Adrenal gland (tissue), 5 donors: ENCODE measurements around the gene MUC5B.

Experiments
- CTCF ChIP-seq, 6 experiments: fragments of 450-650 bp in 4 of 6; fragments of 200-600 bp in 2 of 6; sonication (generic) in 1 of 6; IDR thresholded peaks; 1 replicate in 5 of 6; 2 replicates in 1 of 6; pipeline versions ENCODE4 v1.5.1 to v1.8.0; 2016 to 2021; ENCODE audit warnings: antibody characterized with exemption in 6 of 6, mild to moderate bottlenecking in 2 of 6, moderate library complexity in 1 of 6
- POLR2A ChIP-seq, 2 donors: fragments of 450-650 bp; IDR thresholded peaks; one replicate each; pipeline ENCODE4 v1.6.1; 2017; ENCODE audit warnings: antibody characterized with exemption in 2 of 2, mild to moderate bottlenecking in 2 of 2, moderate library complexity in 1 of 2
- donor health status: DM: no; HTN: no; CAD: no.

DNA sequence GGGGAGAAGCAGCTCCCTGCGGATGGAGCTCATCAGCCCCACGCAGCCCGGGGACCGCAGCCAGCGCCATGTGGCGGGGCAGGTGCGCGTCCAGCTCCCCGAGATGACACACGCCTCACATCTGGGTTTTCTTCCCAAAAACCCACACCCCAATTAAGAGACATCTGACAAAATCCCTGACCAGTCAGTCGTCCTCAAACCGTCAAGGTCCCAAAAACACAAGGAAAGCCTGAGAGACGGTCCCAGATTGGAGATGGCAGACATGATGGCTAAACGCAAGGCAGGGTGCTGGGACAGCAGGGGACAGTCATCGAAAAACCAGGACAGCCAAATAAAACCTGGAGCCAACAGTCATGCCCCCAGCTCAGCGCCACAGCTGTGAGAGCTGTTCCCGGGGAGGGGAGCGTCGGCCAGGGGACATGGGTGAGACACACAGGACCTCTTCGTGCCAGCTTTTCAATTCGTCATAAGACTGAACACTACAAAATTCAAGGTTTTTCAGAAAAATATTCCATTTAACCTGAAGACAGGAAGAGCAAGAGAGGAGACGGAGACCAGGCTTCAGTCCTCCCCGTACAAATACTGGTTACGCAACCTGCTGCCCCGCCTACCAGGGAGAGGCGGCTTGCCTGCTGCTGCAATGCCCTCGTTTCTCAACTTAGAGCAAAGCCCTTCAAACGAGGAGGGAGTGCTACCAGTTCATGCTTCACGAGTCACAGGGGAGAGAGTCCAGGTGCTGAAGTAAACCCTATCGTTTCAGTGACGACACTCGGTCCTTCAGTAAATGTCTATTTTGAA lies 76.0 kb downstream of the MUC5B start:
- TF ChIP-seq CTCF (IDR thresholded peaks at IDR 0.05) (no peak), POLR2A (IDR thresholded peaks at IDR 0.05) (peak in 1 of 2 donors; percentile 71)
